ENCODE data around the gene SYTL1.

Gene SYTL1

DNA sequence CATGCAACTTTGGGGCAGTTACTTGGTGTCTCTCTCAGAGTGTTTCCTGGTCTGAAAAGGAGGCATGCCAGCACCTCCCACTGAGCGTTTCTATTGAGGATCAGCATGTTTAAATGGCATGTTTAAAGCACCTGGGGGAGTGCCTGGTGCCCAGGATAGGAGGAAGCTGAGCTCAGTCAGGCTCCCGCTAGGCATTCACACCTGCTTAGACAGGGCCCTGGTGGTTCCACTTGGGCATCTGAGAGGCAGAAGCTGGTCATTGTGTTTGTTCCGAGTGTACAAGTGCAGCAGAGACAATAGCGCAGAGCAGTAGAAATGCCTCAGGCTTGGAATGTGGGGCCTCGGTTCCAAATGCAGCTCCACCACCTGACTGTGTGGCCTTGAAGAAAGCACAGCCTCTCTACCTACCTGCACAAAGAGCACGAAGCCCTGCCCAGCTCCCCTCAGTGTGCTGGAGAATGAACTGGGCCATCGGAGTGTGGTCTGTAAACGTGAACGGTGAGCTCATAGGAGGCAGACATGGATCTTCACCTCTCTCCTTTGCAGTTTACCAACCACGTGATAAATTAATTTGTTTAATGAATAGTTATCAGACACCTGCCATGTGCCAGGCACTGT lies 40.1 kb upstream of the SYTL1 start:
- peak overlapping the region; percentile 94 for H3K27ac ChIP-seq (ENCODE audit: low read length)
- no peaks in the 10 kb centered on the region for H3K9me3 ChIP-seq (ENCODE audit: control insufficient read depth in 2 of 2, low read length in 2 of 2)
- peaks cover 28 to 50% of the 10 kb centered on the region in 2 donors for H3K36me3 ChIP-seq (ENCODE audit: control insufficient read depth in 2 of 2, insufficient read depth in 2 of 2, low read length in 2 of 2)
- no peaks in the 10 kb centered on the region for H3K27me3 ChIP-seq (ENCODE audit: control insufficient read depth in 1 of 2, insufficient read depth in 2 of 2, low read length in 2 of 2)
- no peak overlapping the region for H3K9ac ChIP-seq (ENCODE audit: low read length in 2 of 2)
- H3K4me3 ChIP-seq (ENCODE audit: low read length in 2 of 2), result no peak overlapping the region
- peaks cover 42% of the 10 kb centered on the region for H3K4me1 ChIP-seq (ENCODE audit: control insufficient read depth, insufficient read depth, low read length)

DNA sequence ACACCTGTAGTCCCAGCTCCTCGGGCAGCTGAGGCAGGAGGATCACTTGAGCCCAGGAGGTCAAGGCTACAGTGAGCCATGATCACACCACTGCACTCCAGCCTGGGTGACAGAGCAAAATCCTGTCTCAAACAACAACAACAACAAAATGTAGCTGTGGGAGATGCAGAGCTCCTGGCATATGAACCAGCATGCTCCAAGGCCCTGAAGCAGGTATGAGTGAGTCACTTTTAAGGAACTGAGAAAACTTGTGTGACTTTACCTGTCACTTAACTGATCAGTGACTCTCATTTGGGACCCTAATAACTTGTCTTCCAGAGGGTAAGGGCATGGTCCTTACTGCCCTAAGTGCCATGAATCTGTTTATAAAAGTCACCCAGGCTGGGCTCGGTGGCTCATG lies 39.2 kb upstream of the SYTL1 start:
- Histone ChIP-seq H3K4me3 (ENCODE audit: low read length in 2 of 2) (no peak overlapping the region), H3K27me3 (ENCODE audit: control insufficient read depth in 1 of 2, insufficient read depth in 2 of 2, low read length in 2 of 2) (no peaks in the 10 kb centered on the region), H3K4me1 (ENCODE audit: control insufficient read depth, insufficient read depth, low read length) (peaks cover 35% of the 10 kb centered on the region), H3K36me3 (ENCODE audit: control insufficient read depth in 2 of 2, insufficient read depth in 2 of 2, low read length in 2 of 2) (peaks cover 27 to 48% of the 10 kb centered on the region in 2 donors), H3K27ac (ENCODE audit: low read length) (no peak overlapping the region), H3K9me3 (ENCODE audit: control insufficient read depth in 2 of 2, low read length in 2 of 2) (no peaks in the 10 kb centered on the region), H3K9ac (ENCODE audit: low read length in 2 of 2) (no peak overlapping the region)

DNA sequence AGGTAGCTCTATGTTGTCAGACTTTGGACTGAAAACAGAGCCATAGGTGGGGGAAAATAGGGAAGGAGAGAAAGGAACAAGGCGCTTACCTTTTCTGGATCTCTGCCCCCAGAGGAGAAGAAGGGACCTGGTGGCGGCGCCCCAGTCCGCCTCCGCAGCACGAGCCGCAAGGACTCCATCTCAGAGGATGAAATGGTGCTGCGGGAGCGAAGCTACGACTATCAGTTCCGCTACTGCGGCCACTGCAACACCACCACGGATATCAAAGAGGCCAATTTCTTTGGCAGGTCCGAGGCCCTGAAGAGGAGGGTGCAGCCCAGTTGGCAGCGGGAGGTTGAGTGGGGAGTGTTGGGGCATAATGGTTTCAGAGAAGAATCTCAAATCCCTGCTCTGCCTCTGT lies 38.3 kb upstream of the SYTL1 start:
- Histone ChIP-seq H3K27ac (ENCODE audit: low read length) (no peak overlapping the region), H3K36me3 (ENCODE audit: control insufficient read depth in 2 of 2, insufficient read depth in 2 of 2, low read length in 2 of 2) (peaks cover 25 to 42% of the 10 kb centered on the region in 2 donors), H3K4me1 (ENCODE audit: control insufficient read depth, insufficient read depth, low read length) (peaks cover 27% of the 10 kb centered on the region), H3K4me3 (ENCODE audit: low read length in 2 of 2) (no peak overlapping the region), H3K9ac (ENCODE audit: low read length in 2 of 2) (no peak overlapping the region), H3K9me3 (ENCODE audit: control insufficient read depth in 2 of 2, low read length in 2 of 2) (no peaks in the 10 kb centered on the region), H3K27me3 (ENCODE audit: control insufficient read depth in 1 of 2, insufficient read depth in 2 of 2, low read length in 2 of 2) (no peaks in the 10 kb centered on the region)

DNA sequence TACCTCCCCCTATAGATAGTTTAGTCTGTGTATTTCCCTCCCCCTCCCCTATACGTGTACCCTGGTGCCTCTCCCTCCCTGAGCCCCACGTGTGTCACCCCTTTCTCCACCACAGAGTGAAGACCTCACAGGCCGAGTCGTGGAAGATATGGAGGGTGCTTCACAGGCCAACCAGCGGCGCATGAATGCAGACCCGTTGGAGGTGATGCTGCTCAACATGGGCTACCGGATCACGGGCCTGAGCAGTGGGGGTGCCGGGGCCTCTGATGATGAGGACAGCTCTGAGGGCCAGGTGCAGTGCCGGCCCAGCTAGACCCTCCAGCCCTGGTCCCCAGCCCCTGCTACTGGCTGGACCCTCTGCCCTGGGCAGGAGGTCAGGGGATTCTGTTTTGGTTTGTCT lies 35.8 kb upstream of the SYTL1 start:
- Histone ChIP-seq H3K4me1 (ENCODE audit: control insufficient read depth, insufficient read depth, low read length) (peaks cover 1% of the 10 kb centered on the region), H3K36me3 (ENCODE audit: control insufficient read depth in 2 of 2, insufficient read depth in 2 of 2, low read length in 2 of 2) (peaks cover 25 to 41% of the 10 kb centered on the region in 2 donors), H3K27ac (ENCODE audit: low read length) (no peak overlapping the region), H3K4me3 (ENCODE audit: low read length in 2 of 2) (no peak overlapping the region), H3K27me3 (ENCODE audit: control insufficient read depth in 1 of 2, insufficient read depth in 2 of 2, low read length in 2 of 2) (no peaks in the 10 kb centered on the region), H3K9me3 (ENCODE audit: control insufficient read depth in 2 of 2, low read length in 2 of 2) (no peaks in the 10 kb centered on the region), H3K9ac (ENCODE audit: low read length in 2 of 2) (no peak overlapping the region)

DNA sequence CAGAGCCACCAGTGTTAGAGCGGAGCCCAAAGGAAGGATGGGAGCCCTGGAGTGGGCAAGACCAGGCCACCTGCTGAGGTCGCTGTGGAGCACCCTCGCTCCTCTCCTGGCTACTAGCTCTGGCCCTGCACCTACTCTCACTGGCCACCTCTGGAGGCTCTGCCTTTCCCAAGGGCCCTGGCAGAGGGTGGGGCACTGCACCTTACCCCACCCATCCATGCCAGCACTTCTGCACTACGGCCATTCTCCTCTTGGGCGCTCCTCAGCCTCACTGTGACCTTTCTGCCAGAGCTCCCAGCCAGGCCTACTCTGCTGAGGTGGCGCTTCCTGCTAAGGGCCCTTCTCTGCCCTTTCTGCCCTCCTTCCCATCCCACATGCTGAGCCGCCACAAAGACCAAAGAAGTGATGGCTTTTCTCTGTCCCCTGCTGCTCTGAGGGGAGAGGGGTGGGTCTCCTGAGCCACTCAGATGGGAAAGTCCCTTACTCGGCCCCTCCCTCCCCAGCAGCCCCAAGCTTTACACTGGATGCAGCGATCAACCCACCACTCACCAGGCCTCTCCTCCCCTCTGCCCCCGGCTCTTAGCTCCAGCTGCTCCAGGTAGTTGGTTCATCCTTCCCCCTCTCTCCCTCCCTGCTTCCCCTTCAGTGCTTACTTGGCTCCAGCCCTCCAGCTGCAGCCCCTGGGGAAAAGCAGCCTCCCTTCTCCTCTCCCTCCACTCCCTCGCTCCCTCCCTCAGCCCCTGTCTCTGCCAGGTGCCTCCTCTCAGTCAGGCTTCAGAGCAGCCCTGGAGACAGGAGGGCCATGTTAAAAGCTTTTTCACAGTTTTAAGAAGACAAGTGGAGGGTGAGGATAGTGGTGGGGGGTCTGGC lies 34.7 kb upstream of the SYTL1 start:
- Histone ChIP-seq H3K4me1 (ENCODE audit: control insufficient read depth, insufficient read depth, low read length) (no peaks in the 10 kb centered on the region), H3K9ac (ENCODE audit: low read length in 2 of 2) (no peak overlapping the region), H3K27me3 (ENCODE audit: control insufficient read depth in 1 of 2, insufficient read depth in 2 of 2, low read length in 2 of 2) (no peaks in the 10 kb centered on the region), H3K27ac (ENCODE audit: low read length) (no peak overlapping the region), H3K4me3 (ENCODE audit: low read length in 2 of 2) (no peak overlapping the region), H3K36me3 (ENCODE audit: control insufficient read depth in 2 of 2, insufficient read depth in 2 of 2, low read length in 2 of 2) (peaks cover 19 to 34% of the 10 kb centered on the region in 2 donors), H3K9me3 (ENCODE audit: control insufficient read depth in 2 of 2, low read length in 2 of 2) (no peaks in the 10 kb centered on the region)

DNA sequence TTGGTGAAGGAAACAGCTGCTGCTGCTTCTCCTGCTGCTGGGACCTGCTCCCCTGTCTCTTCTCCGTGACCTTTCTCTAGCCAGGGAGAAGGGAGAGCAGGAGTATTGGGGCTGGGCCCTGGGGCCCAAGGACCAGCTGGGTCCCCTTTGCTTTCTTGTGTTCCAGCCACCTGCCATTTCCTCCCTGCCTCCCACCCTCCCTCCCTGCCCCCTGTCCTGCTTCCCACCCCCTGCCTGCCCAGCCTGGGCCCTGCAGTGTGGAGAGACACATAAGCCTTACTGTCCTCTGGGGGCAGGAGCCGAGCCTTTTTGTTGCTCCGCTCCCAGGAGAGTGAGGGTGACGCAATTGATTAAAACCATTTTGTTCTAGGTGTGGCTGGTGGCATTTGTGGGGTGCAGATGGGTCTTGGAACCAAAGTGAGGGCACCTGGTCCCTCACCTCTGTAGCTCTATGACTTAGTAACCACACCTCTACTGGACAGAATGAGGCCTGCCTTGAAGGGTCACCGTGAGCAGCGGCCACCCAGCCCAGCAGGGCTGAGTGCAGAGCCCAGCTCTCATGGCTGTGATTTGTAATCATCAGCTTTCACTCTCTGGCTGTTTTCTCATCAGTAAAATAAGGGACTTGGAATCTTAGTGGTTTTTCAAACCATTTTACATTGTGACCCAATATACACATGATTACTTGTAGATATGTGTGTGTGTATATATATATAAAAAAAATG lies 33.8 kb upstream of the SYTL1 start:
- H3K4me1 ChIP-seq (ENCODE audit: control insufficient read depth, insufficient read depth, low read length), result no peaks in the 10 kb centered on the region
- H3K4me3 ChIP-seq (ENCODE audit: low read length in 2 of 2), result no peak overlapping the region
- peaks cover 19 to 28% of the 10 kb centered on the region in 2 donors for H3K36me3 ChIP-seq (ENCODE audit: control insufficient read depth in 2 of 2, insufficient read depth in 2 of 2, low read length in 2 of 2)
- H3K9me3 ChIP-seq (ENCODE audit: control insufficient read depth in 2 of 2, low read length in 2 of 2), result no peaks in the 10 kb centered on the region
- no peaks in the 10 kb centered on the region for H3K27me3 ChIP-seq (ENCODE audit: control insufficient read depth in 1 of 2, insufficient read depth in 2 of 2, low read length in 2 of 2)
- no peak overlapping the region for H3K9ac ChIP-seq (ENCODE audit: low read length in 2 of 2)
- no peak overlapping the region for H3K27ac ChIP-seq (ENCODE audit: low read length)

DNA sequence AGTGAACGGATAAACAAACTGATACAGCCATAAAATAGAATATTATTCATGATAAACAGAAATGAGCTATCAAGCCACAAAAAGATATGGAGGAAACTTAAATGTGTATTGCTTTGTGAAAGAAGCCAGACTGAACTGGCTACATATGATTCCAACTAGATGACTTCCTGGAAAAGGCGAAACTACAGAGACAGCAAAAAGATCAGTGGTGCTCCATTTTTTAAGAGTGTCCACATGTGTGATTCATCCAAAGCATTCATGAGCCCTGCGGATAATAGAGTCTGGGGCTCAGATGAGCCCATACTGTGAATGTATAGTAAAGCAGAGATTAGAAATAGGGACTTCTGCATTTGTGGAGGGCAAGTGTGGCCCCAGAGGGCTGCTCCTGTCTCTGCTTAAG lies 27.7 kb upstream of the SYTL1 start:
- H3K9ac ChIP-seq (ENCODE audit: low read length in 2 of 2), result no peak overlapping the region

DNA sequence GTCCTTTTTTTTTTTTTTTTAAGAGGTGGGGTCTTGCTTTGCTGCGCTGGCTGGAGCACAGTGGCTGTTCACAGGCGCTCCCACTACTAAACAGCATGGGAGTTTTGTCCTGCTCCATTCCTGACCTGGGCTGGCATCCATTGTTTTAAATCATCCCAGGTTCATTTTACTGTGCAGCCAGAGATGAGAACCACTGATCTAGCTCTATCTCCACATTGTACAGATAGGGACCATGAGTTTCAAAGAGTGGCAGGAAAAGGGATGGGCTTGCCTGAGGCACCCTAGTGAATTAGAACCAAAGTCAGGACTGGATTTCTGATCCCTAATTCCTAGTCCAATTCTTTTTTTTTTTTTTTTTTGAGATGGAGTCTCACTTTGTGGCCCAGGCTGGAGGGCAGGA lies 27.1 kb upstream of the SYTL1 start:
- peaks cover 1 to 4% of the 10 kb centered on the region in 2 donors for H3K27me3 ChIP-seq (ENCODE audit: control insufficient read depth in 1 of 2, insufficient read depth in 2 of 2, low read length in 2 of 2)
- H3K4me3 ChIP-seq (ENCODE audit: low read length in 2 of 2), result no peak overlapping the region
- H3K36me3 ChIP-seq (ENCODE audit: control insufficient read depth in 2 of 2, insufficient read depth in 2 of 2, low read length in 2 of 2), result peaks cover 0 to 2% of the 10 kb centered on the region in 2 donors
- no peak overlapping the region for H3K27ac ChIP-seq (ENCODE audit: low read length)
- no peaks in the 10 kb centered on the region for H3K4me1 ChIP-seq (ENCODE audit: control insufficient read depth, insufficient read depth, low read length)
- H3K9ac ChIP-seq (ENCODE audit: low read length in 2 of 2), result peak overlapping the region in 1 of 2 donors; percentile 36
- no peaks in the 10 kb centered on the region for H3K9me3 ChIP-seq (ENCODE audit: control insufficient read depth in 2 of 2, low read length in 2 of 2)

More for the DNA sequence above, 27.7 kb upstream of the SYTL1 start:
- Histone ChIP-seq H3K36me3 (ENCODE audit: control insufficient read depth in 2 of 2, insufficient read depth in 2 of 2, low read length in 2 of 2) (peaks cover 0 to 2% of the 10 kb centered on the region in 2 donors), H3K4me3 (ENCODE audit: low read length in 2 of 2) (no peak overlapping the region), H3K27me3 (ENCODE audit: control insufficient read depth in 1 of 2, insufficient read depth in 2 of 2, low read length in 2 of 2) (no peaks in the 10 kb centered on the region), H3K27ac (ENCODE audit: low read length) (no peak overlapping the region), H3K9me3 (ENCODE audit: control insufficient read depth in 2 of 2, low read length in 2 of 2) (no peaks in the 10 kb centered on the region), H3K4me1 (ENCODE audit: control insufficient read depth, insufficient read depth, low read length) (no peaks in the 10 kb centered on the region)

DNA sequence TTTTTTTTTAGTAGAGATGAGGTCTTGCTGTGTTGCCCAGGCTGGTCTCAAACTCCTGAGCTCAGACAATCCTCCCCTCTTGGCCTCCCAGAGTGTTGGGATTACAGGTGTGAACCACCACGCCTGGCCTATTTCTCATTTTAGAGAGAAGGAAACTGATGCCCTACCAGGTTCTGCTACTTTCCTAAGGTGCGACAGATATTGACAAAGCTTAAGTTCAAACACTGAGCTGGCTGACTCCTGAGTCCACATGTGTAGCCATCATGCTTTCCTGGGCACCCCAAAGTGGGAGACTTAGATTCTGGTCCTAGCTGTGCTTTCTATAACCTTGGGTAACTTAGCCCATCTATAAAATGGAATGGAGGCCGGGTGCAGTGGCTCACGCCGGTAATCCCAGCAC lies 25.0 kb upstream of the SYTL1 start:
- Histone ChIP-seq H3K9me3 (ENCODE audit: control insufficient read depth in 2 of 2, low read length in 2 of 2) (no peaks in the 10 kb centered on the region), H3K27ac (ENCODE audit: low read length) (no peak overlapping the region), H3K27me3 (ENCODE audit: control insufficient read depth in 1 of 2, insufficient read depth in 2 of 2, low read length in 2 of 2) (peaks cover 4 to 8% of the 10 kb centered on the region in 2 donors), H3K4me3 (ENCODE audit: low read length in 2 of 2) (no peak overlapping the region), H3K36me3 (ENCODE audit: control insufficient read depth in 2 of 2, insufficient read depth in 2 of 2, low read length in 2 of 2) (no peaks in the 10 kb centered on the region), H3K4me1 (ENCODE audit: control insufficient read depth, insufficient read depth, low read length) (peaks cover 8% of the 10 kb centered on the region), H3K9ac (ENCODE audit: low read length in 2 of 2) (no peak overlapping the region)

DNA sequence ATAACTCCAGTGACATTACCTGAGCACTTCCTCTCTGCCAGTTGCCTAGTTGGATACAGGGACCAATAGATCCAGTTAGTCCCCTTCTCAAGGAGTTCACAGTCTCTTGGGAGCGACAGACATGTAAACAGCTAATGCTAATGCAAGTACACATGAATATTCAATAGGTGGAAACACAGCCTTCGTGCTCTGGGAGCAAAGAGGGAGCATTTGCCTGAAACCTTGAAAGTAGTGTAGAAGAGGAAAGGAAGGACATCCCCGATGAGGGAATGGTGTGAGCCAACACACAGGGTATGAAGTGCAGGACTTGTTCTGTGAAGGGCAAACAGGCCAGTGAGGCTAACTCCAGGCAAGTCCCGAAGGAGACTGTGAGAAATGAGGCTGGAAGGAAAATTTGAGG lies 23.7 kb upstream of the SYTL1 start:
- Histone ChIP-seq H3K4me3 (ENCODE audit: low read length in 2 of 2) (no peak overlapping the region), H3K9ac (ENCODE audit: low read length in 2 of 2) (peak overlapping the region; percentile 13 to 36), H3K36me3 (ENCODE audit: control insufficient read depth in 2 of 2, insufficient read depth in 2 of 2, low read length in 2 of 2) (no peaks in the 10 kb centered on the region), H3K27ac (ENCODE audit: low read length) (no peak overlapping the region), H3K9me3 (ENCODE audit: control insufficient read depth in 2 of 2, low read length in 2 of 2) (no peaks in the 10 kb centered on the region), H3K27me3 (ENCODE audit: control insufficient read depth in 1 of 2, insufficient read depth in 2 of 2, low read length in 2 of 2) (peaks cover 4 to 8% of the 10 kb centered on the region in 2 donors), H3K4me1 (ENCODE audit: control insufficient read depth, insufficient read depth, low read length) (peaks cover 16% of the 10 kb centered on the region)
